Retinal pigment epithelial cell (primary cell): Measurements from ENCODE around the gene TMC6.

Experiments used
- DNase-seq: peaks from one replicate; pipeline ENCODE4 v3.0.0-alpha.2; 2010; ENCODE audit warnings: low read depth
- H3K4me3 ChIP-seq: 2 replicates; pipeline ENCODE4 v1.5.1; 2011; ENCODE audit warnings: mild to moderate bottlenecking, low read length, control low read depth, moderate library complexity
- CTCF ChIP-seq: conservative IDR thresholded peaks from 2 replicates; pipeline ENCODE4 v1.5.1; 2011; ENCODE audit warnings: low read depth, low read length, control low read depth, inconsistent platforms

Gene TMC6

GRCh38 chr17:78128551-78129350 is at the start of gene TMC6:
TSS of gene TMC6 (minus strand) at chr17:78128755. CDS start at chr17:78126832, 1,923 bp downstream.
- DNase-seq = no peak
- TF ChIP-seq CTCF = no peak
- H3K4me3 ChIP-seq = peak within 1 kb of the TSS; percentile 71

- TF ChIP-seq CTCF = peak; percentile 98
- no peak overlapping the region for H3K4me3 ChIP-seq
- DNase-seq = no peak
Observed at GRCh38 chr17:78176548-78177025, 48.0 kb upstream of the TMC6 start.

GRCh38 chr17:78175643-78175981 is 47.1 kb upstream of the TMC6 start:
- no peak overlapping the region for H3K4me3 ChIP-seq
- TF ChIP-seq CTCF = no peak
- no peak for DNase-seq

GRCh38 chr17:78174870-78175642 is 46.5 kb upstream of the TMC6 start:
- DNase-seq = no peak
- no peak overlapping the region for H3K4me3 ChIP-seq
- TF ChIP-seq CTCF = peak; percentile 17

GRCh38 chr17:78174346-78174869 is 45.9 kb upstream of the TMC6 start:
- no peak for TF ChIP-seq CTCF
- DNase-seq = no peak
- H3K4me3 ChIP-seq = no peak overlapping the region

GRCh38 chr17:78173097-78173715 is 44.7 kb upstream of the TMC6 start:
- DNase-seq = no peak
- no peak for TF ChIP-seq CTCF
- H3K4me3 ChIP-seq = no peak overlapping the region
